ENCODE results near the gene MEFV.
"Not testable (repeated sequence)": the region's sequence is repeated elsewhere in the genome, so short reads cannot be mapped to it uniquely, and the experiment has no call there.

Gene MEFV

GRCh38 chr16:3256146-3256865 is at the start of gene MEFV:
TSS of gene MEFV (minus strand) at chr16:3256633. CDS start at chr16:3256587, 46 bp downstream.
- no peak for DNase-seq (ENCODE audit: low read depth, low spot score)

- no peak for DNase-seq (ENCODE audit: low read depth, low spot score)
These were observed 49.6 kb upstream of the MEFV start for GRCh38 chr16:3306078-3306477.

- peak; percentile 50 for DNase-seq (ENCODE audit: low read depth, low spot score)
These were observed 49.0 kb upstream of the MEFV start, which contains the start of the genes TIGD7 and ZNF75A for GRCh38 chr16:3305109-3306068. TSS of gene TIGD7 (minus strand) at chr16:3305430. CDS start at chr16:3300614, 4,816 bp downstream. TSS of gene ZNF75A (plus strand) at chr16:3305497. CDS start at chr16:3308429, 2,932 bp downstream.

- DNase-seq (ENCODE audit: low read depth, low spot score) = no peak
These were observed 47.9 kb upstream of the MEFV start for GRCh38 chr16:3304370-3304769.

- DNase-seq (ENCODE audit: low read depth, low spot score) = no peak
These were observed 39.4 kb upstream of the MEFV start for GRCh38 chr16:3295783-3296182.

GRCh38 chr16:3295209-3295608 is 38.8 kb upstream of the MEFV start:
- DNase-seq (ENCODE audit: low read depth, low spot score) = no peak

- no peak for DNase-seq (ENCODE audit: low read depth, low spot score)
These were observed 36.2 kb upstream of the MEFV start for GRCh38 chr16:3292604-3293003.

- DNase-seq (ENCODE audit: low read depth, low spot score) = no peak
These were observed 33.7 kb upstream of the MEFV start for GRCh38 chr16:3289998-3290673.

GRCh38 chr16:3285131-3285530 is 28.7 kb upstream of the MEFV start:
- DNase-seq (ENCODE audit: low read depth, low spot score) = no peak

- DNase-seq (ENCODE audit: low read depth, low spot score) = no peak
These were observed 27.4 kb upstream of the MEFV start for GRCh38 chr16:3283543-3284447.

GRCh38 chr16:3282730-3283542 is 26.5 kb upstream of the MEFV start, which contains the start of gene ZNF263:
TSS of gene ZNF263 (plus strand) at chr16:3283491. CDS start at chr16:3283819, 328 bp downstream.
- peak; percentile 94 for DNase-seq (ENCODE audit: low read depth, low spot score)

- DNase-seq (ENCODE audit: low read depth, low spot score) = no peak
These were observed 25.8 kb upstream of the MEFV start for GRCh38 chr16:3282103-3282729.

GRCh38 chr16:3281222-3281820 is 24.9 kb upstream of the MEFV start:
- DNase-seq (ENCODE audit: low read depth, low spot score) = no peak

GRCh38 chr16:3276679-3277078 is 20.2 kb upstream of the MEFV start:
- DNase-seq (ENCODE audit: low read depth, low spot score) = no peak

- no peak for DNase-seq (ENCODE audit: low read depth, low spot score)
These were observed 18.5 kb upstream of the MEFV start for GRCh38 chr16:3274947-3275346.

- DNase-seq (ENCODE audit: low read depth, low spot score) = no peak
These were observed 18.1 kb upstream of the MEFV start for GRCh38 chr16:3274490-3274889.

GRCh38 chr16:3271281-3271680 is 14.8 kb upstream of the MEFV start:
- DNase-seq (ENCODE audit: low read depth, low spot score) = not testable (repeated sequence)

- DNase-seq (ENCODE audit: low read depth, low spot score) = not testable (repeated sequence)
These were observed 14.3 kb upstream of the MEFV start for GRCh38 chr16:3270718-3271117.

- DNase-seq (ENCODE audit: low read depth, low spot score) = no peak
These were observed 11.9 kb upstream of the MEFV start for GRCh38 chr16:3268294-3268693.

All from smooth muscle cell of the brain vasculature (primary cell).